CD4-positive, alpha-beta T cell treated with Interleukin-1 beta for 1 hour (primary cell): ENCODE data around the gene PTPRN2.

Experiments used
- DNase-seq, 2 donors: peaks; one replicate each; pipeline ENCODE4 v3.0.0-alpha.2; 2020 to 2022

The PTPRN2 gene

GRCh38 chr7:157881048-157881771, 706.4 kb downstream of the PTPRN2 start:
- DNase-seq: no peak

- no peak for DNase-seq
Observed at GRCh38 chr7:157879391-157879790, 708.2 kb downstream of the PTPRN2 start.

GRCh38 chr7:157877298-157878090, 710.1 kb downstream of the PTPRN2 start:
- no peak for DNase-seq

GRCh38 chr7:157876469-157877285, 710.9 kb downstream of the PTPRN2 start:
- no peak for DNase-seq

GRCh38 chr7:157875230-157876179, 712.1 kb downstream of the PTPRN2 start:
- peak; percentile 44 to 48 for DNase-seq

- no peak for DNase-seq
Observed at GRCh38 chr7:157874870-157875229, 712.8 kb downstream of the PTPRN2 start.

GRCh38 chr7:157874208-157874816, 713.3 kb downstream of the PTPRN2 start:
- no peak for DNase-seq

GRCh38 chr7:157873664-157874063, 714.0 kb downstream of the PTPRN2 start:
- DNase-seq: no peak

- no peak for DNase-seq
Observed at GRCh38 chr7:157873181-157873580, 714.4 kb downstream of the PTPRN2 start.

GRCh38 chr7:157872447-157872846, 715.2 kb downstream of the PTPRN2 start:
- no peak for DNase-seq

GRCh38 chr7:157871681-157872080, 715.9 kb downstream of the PTPRN2 start:
- DNase-seq: no peak

- no peak for DNase-seq
Observed at GRCh38 chr7:157870644-157871290, 716.9 kb downstream of the PTPRN2 start.

- DNase-seq: no peak
Observed at GRCh38 chr7:157869793-157870192, 717.8 kb downstream of the PTPRN2 start.

GRCh38 chr7:157867685-157868305, 719.8 kb downstream of the PTPRN2 start:
- no peak for DNase-seq

- no peak for DNase-seq
Observed at GRCh38 chr7:157866336-157866924, 721.2 kb downstream of the PTPRN2 start.

GRCh38 chr7:157865351-157866165, 722.1 kb downstream of the PTPRN2 start:
- no peak for DNase-seq

- no peak for DNase-seq
Observed at GRCh38 chr7:157864911-157865310, 722.7 kb downstream of the PTPRN2 start.

- no peak for DNase-seq
Observed at GRCh38 chr7:157863906-157864810, 723.5 kb downstream of the PTPRN2 start.
